Testis (tissue), 3 donors: ENCODE measurements around the gene RNF222. TPM values are rescaled to one million over a fixed set of nuclear protein-coding genes. Genes with fewer than 3 reads are reported as not detected.

Experiments used
- DNase-seq: peaks from one replicate; pipeline ENCODE4 v3.0.0-alpha.2; 2019
- H3K27ac ChIP-seq, 2 donors: fragments of 200-600 bp; sonication (generic); one replicate each; pipeline ENCODE4 v1.5.1; 2019
- H3K27me3 ChIP-seq: fragments of 200-600 bp; sonication (generic); one replicate; pipeline ENCODE4 v1.5.1; 2019
- H3K36me3 ChIP-seq: fragments of 200-600 bp; sonication (generic); one replicate; pipeline ENCODE4 v1.5.1; 2017; ENCODE audit warnings: low read depth; ENCODE audit errors: missing control alignments
- H3K4me1 ChIP-seq: fragments of 200-600 bp; sonication (generic); one replicate; pipeline ENCODE4 v1.5.1; 2019
- H3K4me3 ChIP-seq, 2 donors: fragments of 200-600 bp; sonication (generic); one replicate each; pipeline ENCODE4 v1.5.1; 2017 to 2019
- H3K9me3 ChIP-seq: fragments of 200-600 bp; sonication (generic); one replicate; pipeline ENCODE4 v1.5.1; 2017
- POLR2A ChIP-seq: fragments of 450-650 bp; IDR thresholded peaks from one replicate; pipeline ENCODE4 v1.6.1; 2017; ENCODE audit warnings: antibody characterized with exemption, mild to moderate bottlenecking, moderate library complexity
- WGBS, 2 donors: methylation state at CpG; one replicate each; pipeline ENCODE4 v1.1.5; 2018; 5-methylcytosine and 5-hydroxymethylcytosine counted together
- intact Hi-C: fragments of 100-400 bp; cut with DNase I; formaldehyde crosslinking; loops from one replicate; pipeline ENCODE4 v1.15.1; 2023; ENCODE audit warnings: low total_unique reads
- polyA plus RNA-seq: library from polyadenylated mRNA; stranded (reverse); fragments of 350-450 nt; fragmentation: Illumina TruSeq; extraction: RNeasy Lipid Tissue Mini Kit (QIAGEN cat#74804); gene quantifications from one replicate; pipeline ENCODE4 v1.2.3, GENCODE V29; 2014; ENCODE audit warnings: low read depth, low replicate concordance; ENCODE audit not compliant: insufficient read depth
- total RNA-seq, 2 donors: library from RNA; depleted of rRNA; stranded (reverse); fragments of >200 nt; gene quantifications; one replicate each; pipeline ENCODE4 v1.2.3, GENCODE V29; 2016
- TF ChIP-seq, protein P1 (sequence below), 3 experiments: fragments of 450-650 bp in 2 of 3; fragments of 200-600 bp in 1 of 3; sonication (generic) in 1 of 3; IDR thresholded peaks; one replicate each; pipeline ENCODE4 v1.5.1; 2016 to 2019; ENCODE audit warnings: antibody characterized with exemption in 3 of 3, mild to moderate bottlenecking in 2 of 3, moderate library complexity in 1 of 3

The RNF222 gene
- total and polyA plus RNA-seq, 3 donors from 2014 or later = 0.06 TPM; not detected in 2

DNA sequence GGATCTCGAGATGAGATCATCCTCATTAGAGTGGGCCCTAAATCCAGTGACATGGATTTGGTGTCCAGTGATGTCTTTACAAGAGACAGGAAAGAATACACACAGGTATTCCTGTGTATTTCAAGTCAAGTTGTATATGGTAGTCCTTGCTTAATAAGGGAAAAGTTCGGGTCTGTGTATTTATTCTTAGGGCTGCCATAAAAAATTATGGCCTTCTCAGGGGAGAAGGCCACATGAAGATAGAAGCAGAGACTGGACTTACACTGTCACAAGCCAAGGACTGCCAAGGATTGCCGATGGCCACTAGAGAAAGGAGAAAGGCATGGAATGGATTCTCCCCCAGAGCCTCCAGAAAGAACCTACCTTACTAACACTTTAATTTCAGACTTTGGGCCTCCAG lies 29.4 kb downstream of the RNF222 start:
- Histone ChIP-seq H3K27me3 (no peaks in the 10 kb centered on the region), H3K36me3 (no peaks in the 10 kb centered on the region), H3K9me3 (no peaks in the 10 kb centered on the region), H3K27ac (no peak overlapping the region), H3K4me3 (no peak overlapping the region), H3K4me1 (no peaks in the 10 kb centered on the region)
- WGBS, 2 donors = 72 to 93% methylated on average over 3 of the region's 3 CpGs
- DNase-seq = no peak
- intact Hi-C loops = no loop called here
- TF ChIP-seq, protein P1, sequence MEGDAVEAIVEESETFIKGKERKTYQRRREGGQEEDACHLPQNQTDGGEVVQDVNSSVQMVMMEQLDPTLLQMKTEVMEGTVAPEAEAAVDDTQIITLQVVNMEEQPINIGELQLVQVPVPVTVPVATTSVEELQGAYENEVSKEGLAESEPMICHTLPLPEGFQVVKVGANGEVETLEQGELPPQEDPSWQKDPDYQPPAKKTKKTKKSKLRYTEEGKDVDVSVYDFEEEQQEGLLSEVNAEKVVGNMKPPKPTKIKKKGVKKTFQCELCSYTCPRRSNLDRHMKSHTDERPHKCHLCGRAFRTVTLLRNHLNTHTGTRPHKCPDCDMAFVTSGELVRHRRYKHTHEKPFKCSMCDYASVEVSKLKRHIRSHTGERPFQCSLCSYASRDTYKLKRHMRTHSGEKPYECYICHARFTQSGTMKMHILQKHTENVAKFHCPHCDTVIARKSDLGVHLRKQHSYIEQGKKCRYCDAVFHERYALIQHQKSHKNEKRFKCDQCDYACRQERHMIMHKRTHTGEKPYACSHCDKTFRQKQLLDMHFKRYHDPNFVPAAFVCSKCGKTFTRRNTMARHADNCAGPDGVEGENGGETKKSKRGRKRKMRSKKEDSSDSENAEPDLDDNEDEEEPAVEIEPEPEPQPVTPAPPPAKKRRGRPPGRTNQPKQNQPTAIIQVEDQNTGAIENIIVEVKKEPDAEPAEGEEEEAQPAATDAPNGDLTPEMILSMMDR (IDR thresholded peaks at IDR 0.05) = no peak
- no peak for TF ChIP-seq POLR2A

DNA sequence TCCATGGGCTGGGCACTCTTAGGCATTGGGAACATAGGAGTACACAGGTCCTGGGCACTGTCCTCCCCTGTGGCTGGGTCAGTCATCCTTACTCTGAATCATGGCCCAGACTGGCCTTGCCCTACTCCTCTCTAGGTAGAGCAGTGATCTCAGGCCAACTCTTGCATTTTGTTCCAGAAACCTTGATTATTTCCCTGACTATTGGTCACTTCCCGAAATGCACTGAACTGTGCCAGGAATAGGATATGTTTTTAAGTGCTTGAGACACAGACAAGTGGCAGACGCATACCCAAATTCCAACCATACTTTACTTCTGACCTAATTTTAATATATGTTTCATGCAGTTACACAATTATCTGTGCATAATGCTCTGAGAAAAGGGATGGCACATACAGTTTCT lies 31.4 kb downstream of the RNF222 start:
- TF ChIP-seq, protein P1 (IDR thresholded peaks at IDR 0.05) = no peak
- no peak for TF ChIP-seq POLR2A
- H3K4me1 ChIP-seq = no peaks in the 10 kb centered on the region
- H3K36me3 ChIP-seq = no peaks in the 10 kb centered on the region
- intact Hi-C loops = no loop called here
- H3K27me3 ChIP-seq = no peaks in the 10 kb centered on the region
- no peak for DNase-seq
- H3K9me3 ChIP-seq = no peaks in the 10 kb centered on the region
- no peak overlapping the region for H3K4me3 ChIP-seq
- no peak overlapping the region for H3K27ac ChIP-seq
- WGBS, 2 donors = 85 to 87% methylated on average over 2 of the region's 2 CpGs

DNA sequence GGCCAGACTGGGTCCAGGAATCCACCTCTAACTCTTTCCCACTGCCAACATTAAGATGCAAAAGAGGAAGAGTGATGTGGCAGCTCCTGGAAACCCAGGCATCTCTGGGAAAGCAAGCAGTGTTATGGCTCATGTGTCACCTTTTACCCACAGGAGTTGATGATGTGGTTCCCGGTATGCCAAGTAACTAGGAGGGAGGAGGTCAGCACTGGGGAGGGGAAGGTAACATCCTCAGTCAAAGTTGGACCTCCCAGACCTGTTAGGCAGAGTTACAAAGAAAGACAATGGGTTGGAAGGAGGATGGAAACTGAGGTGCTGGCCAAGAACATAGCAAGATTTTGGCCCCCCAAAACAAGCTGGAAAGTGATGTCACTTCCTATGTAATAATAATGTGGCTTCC lies 32.5 kb downstream of the RNF222 start:
- Histone ChIP-seq H3K36me3 (no peaks in the 10 kb centered on the region), H3K27ac (no peak overlapping the region), H3K27me3 (no peaks in the 10 kb centered on the region), H3K9me3 (no peaks in the 10 kb centered on the region), H3K4me1 (no peaks in the 10 kb centered on the region), H3K4me3 (no peak overlapping the region)
- intact Hi-C loops = no loop called here
- 76 to 77% methylated on average over 1 of the region's 1 CpG for WGBS, 2 donors
- DNase-seq = no peak
- TF ChIP-seq, protein P1 (IDR thresholded peaks at IDR 0.05) = no peak
- TF ChIP-seq POLR2A = no peak

DNA sequence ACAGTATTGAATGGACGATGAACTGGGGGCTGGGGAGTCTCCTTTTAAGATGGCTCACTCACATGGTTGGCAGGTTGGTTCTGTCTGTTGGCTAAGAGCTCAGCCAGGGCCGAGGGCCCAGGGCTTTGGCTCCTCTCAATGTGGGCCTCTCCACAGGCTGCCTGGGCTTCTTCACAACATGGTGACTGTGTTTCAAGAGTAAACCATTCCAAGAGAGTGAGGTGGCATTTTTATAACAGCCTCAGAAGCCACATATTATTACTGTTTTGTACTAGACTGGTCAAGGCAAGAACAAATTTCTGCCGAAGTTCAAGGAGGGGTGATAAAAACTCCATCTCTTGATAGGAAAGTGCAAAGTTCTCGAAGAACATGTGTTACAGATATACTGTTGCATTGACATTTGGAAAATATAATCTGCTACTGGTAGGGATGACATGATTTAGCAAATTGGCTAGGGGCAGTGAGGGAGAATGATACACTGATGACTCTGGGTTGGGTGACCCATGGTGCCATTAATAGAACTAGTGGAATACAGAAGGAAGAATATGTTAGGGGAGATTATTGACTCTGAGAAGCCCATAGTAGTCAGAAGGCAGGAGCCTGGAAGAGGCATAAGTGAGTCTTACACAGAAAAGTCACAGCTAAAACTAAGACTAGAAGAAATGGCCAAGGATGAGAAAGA lies 34.8 kb downstream of the RNF222 start:
- Histone ChIP-seq H3K4me3 (no peak overlapping the region), H3K27me3 (no peaks in the 10 kb centered on the region), H3K36me3 (no peaks in the 10 kb centered on the region), H3K9me3 (no peaks in the 10 kb centered on the region), H3K27ac (no peak overlapping the region), H3K4me1 (no peaks in the 10 kb centered on the region)
- 80 to 91% methylated on average over 4 of the region's 4 CpGs for WGBS, 2 donors
- intact Hi-C loops = no loop called here
- TF ChIP-seq POLR2A = no peak
- TF ChIP-seq, protein P1 (IDR thresholded peaks at IDR 0.05) = no peak
- no peak for DNase-seq

DNA sequence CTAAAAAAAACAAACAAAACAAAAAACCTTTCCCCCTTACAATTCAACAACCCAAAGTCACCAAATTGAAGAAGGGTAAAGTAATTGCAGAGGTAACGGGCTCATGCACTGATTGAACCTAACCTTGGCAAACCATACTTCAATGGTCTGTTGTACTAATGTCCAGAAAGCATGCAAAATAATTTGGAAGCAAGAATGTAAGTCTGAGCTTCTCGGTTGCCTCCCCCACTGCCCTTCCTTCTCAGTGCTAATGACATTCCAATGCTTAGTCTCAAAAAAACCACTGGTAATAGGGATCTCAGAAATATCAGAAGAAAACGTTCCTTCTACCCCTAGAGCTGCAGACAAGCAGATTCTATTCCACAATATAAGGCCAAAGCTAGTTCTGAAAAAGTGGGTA lies 36.9 kb downstream of the RNF222 start:
- no peaks in the 10 kb centered on the region for H3K4me1 ChIP-seq
- no peak overlapping the region for H3K4me3 ChIP-seq
- no peaks in the 10 kb centered on the region for H3K9me3 ChIP-seq
- H3K27me3 ChIP-seq = no peaks in the 10 kb centered on the region
- intact Hi-C loops = no loop called here
- no peak for TF ChIP-seq POLR2A
- TF ChIP-seq, protein P1 (IDR thresholded peaks at IDR 0.05) = no peak
- 41 to 50% methylated on average over 3 of the region's 3 CpGs for WGBS, 2 donors
- no peaks in the 10 kb centered on the region for H3K36me3 ChIP-seq
- H3K27ac ChIP-seq = no peak overlapping the region
- DNase-seq = no peak
